Colonic mucosa (tissue), 4 donors: ENCODE results near the gene FOSL2. TPM values are rescaled to one million over a fixed set of nuclear protein-coding genes. Genes with fewer than 3 reads are reported as not detected.

ENCODE experiments used
- DNase-seq: peaks from one replicate; pipeline ENCODE4 v3.0.0-alpha.2; 2020
- H3K27ac ChIP-seq: fragments of 200-600 bp; one replicate; pipeline ENCODE4 v1.8.0; 2021
- H3K27me3 ChIP-seq: fragments of 200-600 bp; one replicate; pipeline ENCODE4 v1.8.0; 2021
- H3K36me3 ChIP-seq: fragments of 200-600 bp; one replicate; pipeline ENCODE4 v1.8.0; 2021
- H3K4me1 ChIP-seq: fragments of 200-600 bp; one replicate; pipeline ENCODE4 v1.8.0; 2021; ENCODE audit warnings: mild to moderate bottlenecking
- H3K4me3 ChIP-seq: fragments of 200-600 bp; one replicate; pipeline ENCODE4 v1.8.0; 2021
- H3K9ac ChIP-seq, 2 donors: one replicate each; pipeline ENCODE4 v1.7.0; 2013; ENCODE audit warnings: control low read depth in 2 of 2, low read depth in 2 of 2, low read length in 2 of 2
- H3K9me3 ChIP-seq: fragments of 200-600 bp; one replicate; pipeline ENCODE4 v1.8.0; 2021
- intact Hi-C: fragments of 100-400 bp; cut with DNase I; formaldehyde crosslinking; loops from one replicate; pipeline ENCODE4 v1.14.1; 2022
- total RNA-seq, 2 donors: library from RNA; stranded (reverse); fragmentation: NEBNext Ultra II Directional in 1 of 2; extraction: Animal tissue kit (Norgen Biotek cat#: 25700) in 1 of 2; gene quantifications; one replicate each; pipeline ENCODE4 v1.2.1, GENCODE V29; 2021
- TF ChIP-seq, protein P1 (sequence below): fragments of 200-600 bp; IDR thresholded peaks from one replicate; pipeline ENCODE4 v1.8.0; 2022; ENCODE audit warnings: antibody characterized with exemption, mild to moderate bottlenecking
- donor health status: healthy.
- donor health status: DM: no; HTN: no; CAD: no.
- donor health status: DM: no; HTN: no; CAD: no.

FOSL2 gene
- total RNA-seq, 2 donors from 2014 or later, result 74.2 to 142 TPM

DNA sequence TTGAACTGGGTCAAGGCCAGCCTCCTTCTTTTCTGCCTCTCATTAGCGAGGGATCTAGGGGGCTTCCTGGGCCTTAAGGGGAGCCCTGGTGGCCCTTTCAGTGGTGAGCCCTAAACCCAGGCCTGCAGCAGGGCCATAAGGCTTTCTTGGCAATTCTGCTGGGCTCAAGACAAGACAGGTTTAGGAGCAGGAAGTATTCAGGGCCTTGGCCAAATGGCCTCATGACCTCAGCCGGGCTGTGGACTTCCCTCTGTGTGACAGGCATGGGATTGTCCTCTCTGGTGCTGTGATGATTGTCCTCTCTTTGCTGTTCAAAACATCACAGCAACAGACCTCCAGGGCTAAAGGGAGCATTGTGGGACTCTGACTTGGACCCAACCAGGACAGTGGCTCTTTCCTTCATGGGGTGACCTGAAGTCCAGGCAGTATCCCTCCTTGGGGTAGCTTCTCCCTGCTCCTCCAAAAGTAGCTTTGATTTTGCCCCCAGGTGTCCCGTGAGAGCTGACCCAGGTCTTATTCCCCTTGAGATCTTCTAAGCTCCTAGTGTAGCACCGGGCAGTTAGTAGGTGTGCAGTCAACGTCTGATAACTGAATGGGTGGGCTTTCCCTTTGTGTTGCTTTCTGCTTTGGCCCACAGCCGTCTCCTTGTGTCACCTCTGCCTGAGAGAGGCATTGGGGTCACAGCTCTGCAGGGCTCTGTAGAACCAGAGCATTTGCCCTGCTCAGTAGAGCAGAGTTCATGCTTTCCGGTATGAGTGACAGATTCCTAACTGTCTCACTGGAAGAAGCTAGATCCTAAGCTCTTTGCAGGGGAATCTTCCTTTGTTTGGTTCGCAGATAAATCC, 14.7 kb downstream of the FOSL2 start:
- intact Hi-C loops, result no loop called here
- TF ChIP-seq, protein P1, sequence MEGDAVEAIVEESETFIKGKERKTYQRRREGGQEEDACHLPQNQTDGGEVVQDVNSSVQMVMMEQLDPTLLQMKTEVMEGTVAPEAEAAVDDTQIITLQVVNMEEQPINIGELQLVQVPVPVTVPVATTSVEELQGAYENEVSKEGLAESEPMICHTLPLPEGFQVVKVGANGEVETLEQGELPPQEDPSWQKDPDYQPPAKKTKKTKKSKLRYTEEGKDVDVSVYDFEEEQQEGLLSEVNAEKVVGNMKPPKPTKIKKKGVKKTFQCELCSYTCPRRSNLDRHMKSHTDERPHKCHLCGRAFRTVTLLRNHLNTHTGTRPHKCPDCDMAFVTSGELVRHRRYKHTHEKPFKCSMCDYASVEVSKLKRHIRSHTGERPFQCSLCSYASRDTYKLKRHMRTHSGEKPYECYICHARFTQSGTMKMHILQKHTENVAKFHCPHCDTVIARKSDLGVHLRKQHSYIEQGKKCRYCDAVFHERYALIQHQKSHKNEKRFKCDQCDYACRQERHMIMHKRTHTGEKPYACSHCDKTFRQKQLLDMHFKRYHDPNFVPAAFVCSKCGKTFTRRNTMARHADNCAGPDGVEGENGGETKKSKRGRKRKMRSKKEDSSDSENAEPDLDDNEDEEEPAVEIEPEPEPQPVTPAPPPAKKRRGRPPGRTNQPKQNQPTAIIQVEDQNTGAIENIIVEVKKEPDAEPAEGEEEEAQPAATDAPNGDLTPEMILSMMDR, result no peak
- no peaks in the 10 kb centered on the region for H3K27me3 ChIP-seq
- peak overlapping the region in 1 of 2 donors; percentile 38 for H3K9ac ChIP-seq
- H3K4me3 ChIP-seq, result no peak overlapping the region
- H3K36me3 ChIP-seq, result peaks cover 44% of the 10 kb centered on the region
- no peaks in the 10 kb centered on the region for H3K9me3 ChIP-seq
- peak overlapping the region; percentile 43 for H3K27ac ChIP-seq
- peaks cover 22% of the 10 kb centered on the region for H3K4me1 ChIP-seq
- no peak for DNase-seq

DNA sequence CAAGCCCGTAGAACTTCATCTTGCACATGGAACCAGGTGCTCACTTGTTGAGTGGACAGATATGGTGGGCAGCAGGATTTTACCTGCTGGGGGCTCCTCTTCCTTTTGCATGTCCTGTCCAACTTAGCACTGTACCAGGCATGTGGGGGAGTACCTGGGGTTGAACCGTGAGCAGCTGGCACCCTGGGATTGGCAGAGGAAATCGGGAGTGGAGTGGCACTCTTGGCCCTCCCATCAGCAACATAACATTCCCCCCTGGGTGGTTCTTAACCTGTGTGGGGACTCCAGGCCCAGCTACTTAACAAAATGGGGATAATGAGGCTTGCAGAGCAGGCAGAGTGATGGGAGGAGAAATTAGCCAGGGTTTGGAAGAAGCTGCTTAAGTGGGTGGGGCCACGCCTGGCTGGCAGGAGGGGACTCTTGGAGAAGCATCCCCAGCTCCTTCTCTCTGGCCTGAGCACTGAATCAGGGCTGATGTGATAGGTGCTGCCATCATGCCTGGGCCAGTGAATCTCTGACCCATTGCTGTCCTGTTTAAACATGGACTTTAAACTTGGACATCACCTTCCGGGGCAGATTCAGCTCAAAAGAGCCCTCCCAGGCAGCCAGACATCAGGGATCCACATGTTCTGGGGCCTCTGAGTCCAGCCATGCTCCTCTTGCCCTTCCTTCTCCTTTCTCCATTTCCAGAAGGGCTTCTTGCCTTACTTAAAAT, 15.5 kb downstream of the FOSL2 start:
- intact Hi-C loops, result no loop called here
- Histone ChIP-seq H3K4me3 (no peak overlapping the region), H3K4me1 (peaks cover 25% of the 10 kb centered on the region), H3K27me3 (no peaks in the 10 kb centered on the region), H3K36me3 (peaks cover 50% of the 10 kb centered on the region), H3K9me3 (no peaks in the 10 kb centered on the region), H3K27ac (no peak overlapping the region), H3K9ac (no peak overlapping the region)
- TF ChIP-seq, protein P1, result no peak
- no peak for DNase-seq

DNA sequence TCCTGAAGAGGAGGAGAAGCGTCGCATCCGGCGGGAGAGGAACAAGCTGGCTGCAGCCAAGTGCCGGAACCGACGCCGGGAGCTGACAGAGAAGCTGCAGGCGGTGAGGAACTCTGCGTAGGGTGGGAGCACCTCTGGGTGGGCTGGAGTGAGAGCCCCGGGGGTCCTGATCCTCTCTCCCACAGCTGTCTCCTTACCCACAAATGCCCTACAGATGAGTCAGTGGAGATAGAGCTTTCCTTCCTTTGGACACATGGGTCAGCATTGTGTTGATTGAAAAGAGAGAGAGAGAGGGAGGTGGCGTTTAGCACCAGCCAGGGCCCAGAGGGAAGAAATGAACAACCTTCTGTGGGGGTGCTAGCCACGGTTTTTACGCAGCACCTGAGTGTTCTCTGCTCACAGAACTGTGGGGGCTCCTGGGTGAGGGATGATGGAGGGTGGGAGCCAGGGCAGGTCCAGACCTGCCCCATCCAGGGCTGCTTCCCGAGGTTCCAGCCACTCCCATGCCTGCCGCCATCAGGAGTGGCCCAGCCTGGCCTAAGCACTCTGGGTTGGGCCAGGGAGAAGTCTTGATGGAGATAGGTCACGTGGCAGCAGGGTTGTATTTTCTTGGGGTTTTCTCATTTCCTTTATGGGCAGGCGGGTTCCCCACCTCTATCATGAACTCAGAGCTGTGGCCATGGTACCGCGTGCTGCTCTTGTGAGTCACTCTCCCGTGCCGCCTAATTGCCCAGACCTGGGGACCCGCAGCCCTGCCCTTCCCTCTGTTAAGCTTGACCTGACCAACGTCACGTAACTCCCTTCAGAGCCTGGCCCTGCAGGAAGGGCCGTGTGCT, 16.3 kb downstream of the FOSL2 start:
- H3K4me1 ChIP-seq, result peaks cover 25% of the 10 kb centered on the region
- no peak overlapping the region for H3K4me3 ChIP-seq
- H3K27me3 ChIP-seq, result no peaks in the 10 kb centered on the region
- H3K36me3 ChIP-seq, result peaks cover 43% of the 10 kb centered on the region
- peak; percentile 50 for DNase-seq
- intact Hi-C loops, result no loop called here
- H3K27ac ChIP-seq, result no peak overlapping the region
- H3K9ac ChIP-seq, result no peak overlapping the region
- TF ChIP-seq, protein P1, result no peak
- H3K9me3 ChIP-seq, result no peaks in the 10 kb centered on the region

DNA sequence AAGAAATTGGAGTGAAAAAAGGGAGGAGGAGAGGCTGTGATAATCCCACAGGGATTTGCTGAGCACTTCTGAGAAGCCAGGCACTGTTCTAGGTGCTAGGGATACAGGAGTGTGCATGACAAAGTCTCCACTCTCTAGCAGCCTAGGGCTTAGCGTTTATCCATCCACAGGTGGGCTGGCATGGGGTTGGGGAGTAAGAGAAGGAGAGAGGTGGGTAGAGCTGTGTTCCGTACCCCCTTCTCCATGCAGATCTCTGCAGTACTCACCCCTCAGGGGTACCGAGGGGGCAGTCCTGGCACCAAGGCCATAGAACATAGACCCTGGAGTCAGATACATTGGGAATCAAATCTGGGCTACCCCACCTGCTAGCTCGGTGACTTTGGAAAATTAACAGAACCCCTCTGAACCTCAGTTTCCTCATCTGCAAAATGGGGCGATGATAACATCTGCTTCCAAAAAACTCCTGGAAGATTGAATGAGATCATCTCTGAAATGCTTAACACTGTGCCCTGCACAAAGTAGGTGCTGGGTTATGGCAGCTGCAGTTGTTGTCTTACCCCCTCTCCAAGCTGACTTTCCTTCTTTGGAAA, 18.6 kb downstream of the FOSL2 start:
- H3K27ac ChIP-seq, result no peak overlapping the region
- no peak for DNase-seq
- H3K36me3 ChIP-seq, result peaks cover 46% of the 10 kb centered on the region

More for the DNA sequence above, 18.6 kb downstream of the FOSL2 start:
- TF ChIP-seq, protein P1, result no peak
- Histone ChIP-seq H3K4me1 (peaks cover 23% of the 10 kb centered on the region), H3K27me3 (no peaks in the 10 kb centered on the region), H3K9ac (no peak overlapping the region), H3K9me3 (no peaks in the 10 kb centered on the region), H3K4me3 (no peak overlapping the region)
- intact Hi-C loops, result no loop called here
